Vagina (tissue), 2 donors: Measurements from ENCODE around the gene TRIM7.

Experiments
- CTCF ChIP-seq, 3 experiments: fragments of 450-650 bp in 2 of 3; fragments of 200-600 bp in 1 of 3; sonication (generic) in 1 of 3; IDR thresholded peaks; one replicate each; pipeline ENCODE4 v1.5.1; 2017 to 2019; ENCODE audit warnings: antibody characterized with exemption in 3 of 3, mild to moderate bottlenecking in 2 of 3, moderate library complexity in 2 of 3
- POLR2A ChIP-seq, 2 donors: fragments of 450-650 bp; IDR thresholded peaks; one replicate each; pipeline ENCODE4 v1.6.1; 2017; ENCODE audit warnings: antibody characterized with exemption in 2 of 2, mild to moderate bottlenecking in 2 of 2, moderate library complexity in 2 of 2

GRCh38 chr5:181217803-181218062 is 12.7 kb upstream of the TRIM7 start:
- TF ChIP-seq CTCF (IDR thresholded peaks at IDR 0.05): no peak
- no peak for TF ChIP-seq POLR2A (IDR thresholded peaks at IDR 0.05)
